HEK293T (cell line): ENCODE measurements around the gene OR2T2.
"Not testable (repeated sequence)": the region's sequence is repeated elsewhere in the genome, so short reads cannot be mapped to it uniquely, and the experiment has no call there.

Experiments
- ELF4 ChIP-seq: fragments of 450-650 bp; IDR thresholded peaks from 2 replicates; pipeline ENCODE4 v1.6.1; 2017; ENCODE audit warnings: antibody characterized with exemption
- FOXK2 ChIP-seq: fragments of 450-650 bp; IDR thresholded peaks from 2 replicates; pipeline ENCODE4 v1.6.1; 2016; ENCODE audit warnings: mild to moderate bottlenecking
- FOXM1 ChIP-seq: fragments of 450-650 bp; IDR thresholded peaks from 2 replicates; pipeline ENCODE4 v1.6.1; 2017; ENCODE audit warnings: mild to moderate bottlenecking, borderline replicate concordance
- HDGF ChIP-seq: fragments of 450-650 bp; IDR thresholded peaks from 2 replicates; pipeline ENCODE4 v1.6.1; 2017; ENCODE audit warnings: antibody characterized with exemption, borderline replicate concordance
- L3MBTL2 ChIP-seq: fragments of 450-650 bp; conservative IDR thresholded peaks from 2 replicates; pipeline ENCODE4 v1.6.1; 2016; ENCODE audit warnings: mild to moderate bottlenecking
- LEF1 ChIP-seq: fragments of 450-650 bp; IDR thresholded peaks from 2 replicates; pipeline ENCODE4 v1.6.1; 2017; ENCODE audit warnings: mild to moderate bottlenecking, borderline replicate concordance
- NFRKB ChIP-seq: fragments of 450-650 bp; IDR thresholded peaks from 2 replicates; pipeline ENCODE4 v1.6.1; 2016; ENCODE audit warnings: mild to moderate bottlenecking, moderate library complexity
- PKNOX1 ChIP-seq: fragments of 450-650 bp; IDR thresholded peaks from 2 replicates; pipeline ENCODE4 v1.6.1; 2016
- SUZ12 ChIP-seq: fragments of 450-650 bp; IDR thresholded peaks from 2 replicates; pipeline ENCODE4 v1.6.1; 2016; ENCODE audit warnings: mild to moderate bottlenecking
- TARDBP ChIP-seq: fragments of 450-650 bp; IDR thresholded peaks from 2 replicates; pipeline ENCODE4 v1.6.1; 2016

DNA sequence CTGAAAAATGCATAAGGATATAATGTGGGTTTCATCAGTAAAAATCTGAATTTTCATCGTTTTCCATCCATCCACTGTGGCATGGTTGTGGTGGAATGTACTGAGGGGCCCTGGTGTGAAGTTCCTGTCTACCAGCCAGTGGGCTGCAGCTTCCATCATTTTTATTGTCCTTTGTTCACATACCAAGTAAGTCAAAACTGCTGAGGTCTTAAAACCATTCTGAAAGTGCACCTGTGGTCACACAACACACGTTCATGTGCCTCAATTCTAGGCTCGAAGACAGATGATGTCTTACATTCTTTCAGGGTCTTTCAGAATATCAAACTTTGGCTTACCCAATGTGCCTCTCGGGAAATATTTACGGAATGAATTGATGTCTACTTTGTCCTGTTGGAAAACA is 6.2 kb upstream of the OR2T2 start:
- not testable (repeated sequence) for TF ChIP-seq FOXK2, L3MBTL2, TARDBP, PKNOX1, NFRKB, FOXM1, LEF1, ELF4, HDGF, SUZ12
